ENCODE measurements around the gene JMJD7. TPM values are rescaled to one million over a fixed set of nuclear protein-coding genes. Genes with fewer than 3 reads are reported as not detected.

JMJD7 gene
- total and polyA plus RNA-seq, 3 experiments from 2014 or later, result 14.4 to 25.5 (median 15.0) TPM

DNA sequence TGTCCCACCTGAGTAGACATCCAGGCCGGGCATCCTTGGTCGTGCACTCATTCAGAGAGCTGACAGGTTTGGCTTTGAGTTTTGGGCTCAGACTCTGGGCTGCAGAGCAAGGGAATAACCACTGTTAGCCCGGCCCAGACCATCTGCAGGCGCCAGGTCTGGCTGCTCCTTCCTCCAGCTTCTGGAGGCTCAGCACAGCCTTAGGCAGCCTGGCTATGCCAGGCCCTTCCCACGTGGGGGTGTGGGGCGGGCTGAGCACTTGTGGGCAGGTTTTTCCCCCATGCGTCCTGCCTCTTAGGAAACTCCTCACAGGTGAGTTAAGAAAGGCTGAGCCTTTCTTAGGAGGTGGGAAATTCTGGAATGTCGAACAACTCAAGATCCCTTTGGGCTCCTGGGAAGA lies 22.0 kb downstream of the JMJD7 start:
- no peaks in the 10 kb centered on the region for H3K4me1 ChIP-seq (ENCODE audit: insufficient read depth, low read length)
- H3K27me3 ChIP-seq (ENCODE audit: insufficient read depth, low read length, poor library complexity, severe bottlenecking), result no peaks in the 10 kb centered on the region
- H3K36me3 ChIP-seq (ENCODE audit: insufficient read depth, low read length), result no peaks in the 10 kb centered on the region
- DNase-seq, result no peak
- ChIA-PET POLR2A (interaction anchor here (1.1 kb wide), 1 partner anchor 15 kb away, joined by 4 read pairs; no protein-coding TSS in a partner anchor), CTCF (interaction anchor here (1.3 kb wide), 1 partner anchor 23 kb away, joined by 3 read pairs; no protein-coding TSS in a partner anchor)
- Mint-ChIP-seq H3K27ac (peak overlapping the region in 4 of 8 donors; percentile 21 to 60 (median 52)), H3K4me3 (no peak overlapping the region), H3K27me3 (no peaks in the 10 kb centered on the region), H3K36me3 (peaks cover 0 to 40% (median 0%) of the 10 kb centered on the region in 3 donors), H3K4me1 (no peaks in the 10 kb centered on the region), H3K9me3 (no peaks in the 10 kb centered on the region)
- H3K27ac ChIP-seq (ENCODE audit: low read depth, low read length), result no peak overlapping the region
- no peak overlapping the region for H3K4me3 ChIP-seq (ENCODE audit: low read length)
- no peaks in the 10 kb centered on the region for H3K9me3 ChIP-seq (ENCODE audit: low read length)

DNA sequence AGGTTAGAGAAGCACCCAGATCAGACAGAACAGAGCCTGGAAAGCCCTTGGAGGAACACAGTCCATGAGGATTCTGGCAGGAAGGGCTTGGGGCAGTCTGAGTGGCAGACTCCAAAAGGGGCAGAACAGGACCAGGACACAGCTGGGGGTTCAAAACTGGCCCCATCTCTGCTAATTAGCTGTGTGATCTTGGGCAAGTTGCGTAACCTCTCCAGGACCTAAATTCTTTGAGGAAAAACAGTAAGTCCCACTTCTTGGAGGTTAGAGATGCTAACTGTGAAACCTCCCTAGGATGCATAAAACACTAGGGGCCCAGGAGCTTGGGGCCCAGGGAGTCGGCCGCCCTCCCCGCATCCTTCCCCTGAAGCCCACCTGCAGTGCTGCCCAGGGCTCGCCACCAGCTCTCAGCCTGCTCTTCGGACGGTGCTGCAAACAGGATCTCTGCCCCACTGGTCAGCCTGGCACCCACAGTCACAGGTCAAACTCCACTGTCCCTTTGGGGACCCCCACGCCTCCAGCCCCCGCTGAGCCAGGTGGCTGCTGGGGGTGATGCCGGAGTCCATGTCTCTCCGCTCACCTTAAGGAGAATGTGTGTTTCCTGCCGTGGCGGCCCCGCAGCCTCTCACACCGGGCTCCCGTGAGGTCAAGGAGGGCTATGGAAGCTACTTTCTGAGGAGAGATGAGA lies 22.7 kb downstream of the JMJD7 start:
- Mint-ChIP-seq H3K4me3 (no peak overlapping the region), H3K4me1 (no peaks in the 10 kb centered on the region), H3K9me3 (no peaks in the 10 kb centered on the region), H3K27me3 (no peaks in the 10 kb centered on the region), H3K27ac (peak overlapping the region in 3 of 8 donors; percentile 38 to 60 (median 58)), H3K36me3 (peaks cover 0 to 34% (median 0%) of the 10 kb centered on the region in 3 donors)
- no peak overlapping the region for H3K27ac ChIP-seq (ENCODE audit: low read depth, low read length)
- ChIA-PET CTCF (interaction anchor here (1.3 kb wide), 1 partner anchor 23 kb away, joined by 3 read pairs; no protein-coding TSS in a partner anchor), POLR2A (interaction anchor here (0.6 to 1.1 kb wide), 2 partner anchors 16 to 1114 kb away, joined by 3 to 4 read pairs; no protein-coding TSS in a partner anchor)
- H3K9me3 ChIP-seq (ENCODE audit: low read length), result no peaks in the 10 kb centered on the region
- no peak overlapping the region for H3K4me3 ChIP-seq (ENCODE audit: low read length)
- H3K27me3 ChIP-seq (ENCODE audit: insufficient read depth, low read length, poor library complexity, severe bottlenecking), result no peaks in the 10 kb centered on the region
- no peaks in the 10 kb centered on the region for H3K36me3 ChIP-seq (ENCODE audit: insufficient read depth, low read length)
- H3K4me1 ChIP-seq (ENCODE audit: insufficient read depth, low read length), result no peaks in the 10 kb centered on the region
- DNase-seq, result no peak

DNA sequence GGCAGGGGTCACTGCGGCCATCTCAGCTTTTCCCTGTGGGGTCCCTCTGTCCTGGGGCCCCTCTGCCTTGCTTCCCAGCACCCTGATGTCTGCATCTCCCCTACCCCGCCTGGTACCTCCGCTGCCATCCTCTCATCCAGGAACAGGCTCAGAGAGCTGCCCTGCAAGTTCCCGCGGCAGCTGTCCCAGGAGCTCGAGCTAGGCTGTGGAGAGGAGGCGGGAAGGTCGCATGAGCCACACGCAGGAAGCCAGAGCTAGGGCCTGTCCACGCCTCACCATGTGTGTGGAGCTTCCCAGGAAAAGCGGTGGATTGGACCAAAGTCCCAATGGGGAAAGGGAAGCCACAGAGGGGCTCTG lies 23.3 kb downstream of the JMJD7 start:
- DNase-seq, result no peak
- Mint-ChIP-seq H3K9me3 (no peaks in the 10 kb centered on the region), H3K4me1 (no peaks in the 10 kb centered on the region), H3K27ac (peak overlapping the region in 2 of 8 donors; percentile 38 to 64), H3K4me3 (no peak overlapping the region), H3K36me3 (peaks cover 0 to 29% (median 0%) of the 10 kb centered on the region in 3 donors), H3K27me3 (peaks cover 0 to 2% of the 10 kb centered on the region in 2 donors)
- H3K9me3 ChIP-seq (ENCODE audit: low read length), result no peaks in the 10 kb centered on the region
- H3K27me3 ChIP-seq (ENCODE audit: insufficient read depth, low read length, poor library complexity, severe bottlenecking), result no peaks in the 10 kb centered on the region
- H3K4me1 ChIP-seq (ENCODE audit: insufficient read depth, low read length), result no peaks in the 10 kb centered on the region
- ChIA-PET POLR2A (interaction anchor here (0.6 to 1.1 kb wide), 2 partner anchors 17 to 1115 kb away, joined by 3 to 4 read pairs; no protein-coding TSS in a partner anchor), CTCF (no interaction called here)
- H3K36me3 ChIP-seq (ENCODE audit: insufficient read depth, low read length), result no peaks in the 10 kb centered on the region
- no peak overlapping the region for H3K4me3 ChIP-seq (ENCODE audit: low read length)
- no peak overlapping the region for H3K27ac ChIP-seq (ENCODE audit: low read depth, low read length)

DNA sequence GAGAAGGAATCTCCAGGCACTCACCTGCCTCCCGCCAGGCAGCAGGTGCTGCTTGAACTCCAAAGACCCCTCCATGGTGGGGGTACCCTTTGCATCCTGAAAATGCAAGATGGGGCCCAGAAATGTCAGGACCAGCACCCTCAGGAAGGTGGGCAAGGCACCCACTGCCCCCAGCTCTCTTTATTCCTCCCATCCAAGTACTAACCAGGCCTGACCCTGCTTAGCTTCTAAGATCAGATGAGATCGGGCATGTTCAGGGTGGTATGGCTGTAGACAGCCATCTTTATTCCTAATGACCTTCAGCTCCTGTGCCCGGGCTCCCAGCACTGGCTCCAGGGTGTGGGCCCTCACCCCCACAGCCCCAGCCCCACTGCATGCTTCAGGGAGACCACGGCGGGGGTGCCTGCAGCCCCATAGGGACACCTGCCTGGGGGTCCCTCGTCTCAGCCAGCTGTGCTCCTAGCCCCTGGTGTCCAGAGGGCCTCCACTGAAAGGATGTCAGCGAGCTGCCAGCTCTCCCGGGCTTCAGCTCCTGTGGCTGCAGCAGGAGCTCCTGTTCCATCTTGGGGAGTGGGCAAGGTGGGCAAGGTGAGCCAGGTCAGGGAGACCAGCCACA lies 24.0 kb downstream of the JMJD7 start:
- Mint-ChIP-seq H3K4me3 (no peak overlapping the region), H3K4me1 (no peaks in the 10 kb centered on the region), H3K9me3 (no peaks in the 10 kb centered on the region), H3K27ac (no peak overlapping the region), H3K36me3 (peaks cover 0 to 22% (median 0%) of the 10 kb centered on the region in 3 donors), H3K27me3 (peaks cover 0 to 2% of the 10 kb centered on the region in 2 donors)
- Histone ChIP-seq H3K9me3 (ENCODE audit: low read length) (no peaks in the 10 kb centered on the region), H3K4me3 (ENCODE audit: low read length) (no peak overlapping the region), H3K4me1 (ENCODE audit: insufficient read depth, low read length) (no peaks in the 10 kb centered on the region), H3K27me3 (ENCODE audit: insufficient read depth, low read length, poor library complexity, severe bottlenecking) (no peaks in the 10 kb centered on the region), H3K36me3 (ENCODE audit: insufficient read depth, low read length) (no peaks in the 10 kb centered on the region), H3K27ac (ENCODE audit: low read depth, low read length) (no peak overlapping the region)
- no peak for DNase-seq
- ChIA-PET POLR2A (no interaction called here), CTCF (interaction anchor here (1.5 kb wide), 1 partner anchor 52 kb away, joined by 4 read pairs; no protein-coding TSS in a partner anchor)

- H3K27me3 ChIP-seq (ENCODE audit: insufficient read depth, low read length, poor library complexity, severe bottlenecking), result no peaks in the 10 kb centered on the region
- ChIA-PET POLR2A (interaction anchor here (0.7 kb wide), 1 partner anchor 50 kb away, joined by 6 read pairs; no protein-coding TSS in a partner anchor), CTCF (interaction anchor here (0.5 to 1.5 kb wide), 2 partner anchors 51 to 147 kb away, joined by 3 to 4 read pairs; no protein-coding TSS in a partner anchor)
- Mint-ChIP-seq H3K27ac (no peak overlapping the region), H3K4me1 (no peaks in the 10 kb centered on the region), H3K27me3 (peaks cover 0 to 2% of the 10 kb centered on the region in 2 donors), H3K36me3 (peaks cover 0 to 11% (median 0%) of the 10 kb centered on the region in 3 donors), H3K9me3 (no peaks in the 10 kb centered on the region), H3K4me3 (no peak overlapping the region)
- H3K9me3 ChIP-seq (ENCODE audit: low read length), result no peaks in the 10 kb centered on the region
- no peaks in the 10 kb centered on the region for H3K4me1 ChIP-seq (ENCODE audit: insufficient read depth, low read length)
- no peaks in the 10 kb centered on the region for H3K36me3 ChIP-seq (ENCODE audit: insufficient read depth, low read length)
- H3K27ac ChIP-seq (ENCODE audit: low read depth, low read length), result no peak overlapping the region
- DNase-seq, result no peak
- H3K4me3 ChIP-seq (ENCODE audit: low read length), result no peak overlapping the region
Observed at GRCh38 chr15:41852736-41853590, 25.1 kb downstream of the JMJD7 start.

DNA sequence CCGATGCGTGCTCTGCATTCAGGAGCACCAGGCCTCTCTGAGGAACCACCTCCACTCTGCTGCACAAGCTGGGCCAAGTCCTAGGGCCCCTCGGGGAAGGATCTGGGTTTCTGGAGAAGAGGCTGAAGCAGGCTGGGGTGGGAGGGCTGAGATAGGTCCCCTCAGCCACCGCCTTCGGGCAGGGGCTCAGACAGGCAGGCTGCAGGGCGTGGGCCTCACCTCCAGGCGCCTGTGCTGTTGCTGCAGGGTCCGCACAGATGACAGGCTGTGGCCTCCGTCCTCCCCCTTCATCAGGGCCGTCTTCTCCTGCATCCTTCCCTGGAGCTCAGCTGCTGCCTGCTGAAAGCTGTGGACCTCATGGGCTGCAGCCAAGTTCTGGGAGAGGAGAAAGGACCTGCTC lies 25.9 kb downstream of the JMJD7 start:
- H3K4me1 Mint-ChIP-seq, result no peaks in the 10 kb centered on the region
- no peaks in the 10 kb centered on the region for H3K4me1 ChIP-seq (ENCODE audit: insufficient read depth, low read length)
- H3K27me3 ChIP-seq (ENCODE audit: insufficient read depth, low read length, poor library complexity, severe bottlenecking), result no peaks in the 10 kb centered on the region
- H3K36me3 Mint-ChIP-seq, result peaks cover 0 to 2% (median 0%) of the 10 kb centered on the region in 3 donors
- CTCF ChIA-PET, result no interaction called here
- H3K4me3 Mint-ChIP-seq, result no peak overlapping the region
- no peak for DNase-seq
- no peaks in the 10 kb centered on the region for H3K9me3 ChIP-seq (ENCODE audit: low read length)
- POLR2A ChIA-PET, result no interaction called here
- no peak overlapping the region for H3K27ac ChIP-seq (ENCODE audit: low read depth, low read length)
- H3K4me3 ChIP-seq (ENCODE audit: low read length), result no peak overlapping the region
- H3K9me3 Mint-ChIP-seq, result no peaks in the 10 kb centered on the region
- peaks cover 0 to 2% of the 10 kb centered on the region in 2 donors for H3K27me3 Mint-ChIP-seq
- H3K36me3 ChIP-seq (ENCODE audit: insufficient read depth, low read length), result no peaks in the 10 kb centered on the region
- no peak overlapping the region for H3K27ac Mint-ChIP-seq

- Mint-ChIP-seq H3K9me3 (no peaks in the 10 kb centered on the region), H3K27ac (no peak overlapping the region), H3K36me3 (no peaks in the 10 kb centered on the region), H3K4me3 (no peak overlapping the region), H3K27me3 (peaks cover 0 to 2% of the 10 kb centered on the region in 2 donors), H3K4me1 (no peaks in the 10 kb centered on the region)
- Histone ChIP-seq H3K4me1 (ENCODE audit: insufficient read depth, low read length) (no peaks in the 10 kb centered on the region), H3K4me3 (ENCODE audit: low read length) (no peak overlapping the region), H3K36me3 (ENCODE audit: insufficient read depth, low read length) (no peaks in the 10 kb centered on the region), H3K27me3 (ENCODE audit: insufficient read depth, low read length, poor library complexity, severe bottlenecking) (no peaks in the 10 kb centered on the region), H3K27ac (ENCODE audit: low read depth, low read length) (no peak overlapping the region), H3K9me3 (ENCODE audit: low read length) (no peaks in the 10 kb centered on the region)
- ChIA-PET CTCF (no interaction called here), POLR2A (no interaction called here)
- DNase-seq, result no peak
Observed at GRCh38 chr15:41854443-41854842, 26.6 kb downstream of the JMJD7 start.
